ENCODE results near the gene ARHGAP10.

ARHGAP10 gene

GRCh38 chr4:148092316-148093014 lies 360.6 kb downstream of the ARHGAP10 start:
- DNase-seq (ENCODE audit: low read depth), result no peak

GRCh38 chr4:148093065-148093464 lies 361.2 kb downstream of the ARHGAP10 start:
- no peak for DNase-seq (ENCODE audit: low read depth)

GRCh38 chr4:148094149-148094548 lies 362.3 kb downstream of the ARHGAP10 start:
- no peak for DNase-seq (ENCODE audit: low read depth)

GRCh38 chr4:148095346-148095923 lies 363.5 kb downstream of the ARHGAP10 start:
- DNase-seq (ENCODE audit: low read depth), result no peak

- DNase-seq (ENCODE audit: low read depth), result no peak
Observed at GRCh38 chr4:148097801-148098200, 365.9 kb downstream of the ARHGAP10 start.

GRCh38 chr4:148101235-148101634 lies 369.3 kb downstream of the ARHGAP10 start:
- DNase-seq (ENCODE audit: low read depth), result no peak

- DNase-seq (ENCODE audit: low read depth), result no peak
Observed at GRCh38 chr4:148101790-148102189, 369.9 kb downstream of the ARHGAP10 start.

GRCh38 chr4:148103597-148104355 lies 371.9 kb downstream of the ARHGAP10 start:
- DNase-seq (ENCODE audit: low read depth), result no peak

- DNase-seq (ENCODE audit: low read depth), result no peak
Observed at GRCh38 chr4:148108766-148109165, 376.9 kb downstream of the ARHGAP10 start.

- no peak for DNase-seq (ENCODE audit: low read depth)
Observed at GRCh38 chr4:148109216-148109615, 377.3 kb downstream of the ARHGAP10 start.

GRCh38 chr4:148110169-148110568 lies 378.3 kb downstream of the ARHGAP10 start:
- DNase-seq (ENCODE audit: low read depth), result no peak

GRCh38 chr4:148112231-148112982 lies 380.5 kb downstream of the ARHGAP10 start:
- DNase-seq (ENCODE audit: low read depth), result peak; percentile 86

- DNase-seq (ENCODE audit: low read depth), result no peak
Observed at GRCh38 chr4:148114436-148114835, 382.5 kb downstream of the ARHGAP10 start.

GRCh38 chr4:148116264-148116663 lies 384.4 kb downstream of the ARHGAP10 start:
- peak; percentile 92 for DNase-seq (ENCODE audit: low read depth)

GRCh38 chr4:148116969-148117368 lies 385.1 kb downstream of the ARHGAP10 start:
- DNase-seq (ENCODE audit: low read depth), result no peak

GRCh38 chr4:148118179-148118578 lies 386.3 kb downstream of the ARHGAP10 start:
- no peak for DNase-seq (ENCODE audit: low read depth)

GRCh38 chr4:148118633-148119032 lies 386.7 kb downstream of the ARHGAP10 start:
- DNase-seq (ENCODE audit: low read depth), result no peak

GRCh38 chr4:148120216-148120615 lies 388.3 kb downstream of the ARHGAP10 start:
- peak; percentile 25 for DNase-seq (ENCODE audit: low read depth)
